K562 (cell line): ENCODE results near the gene IPCEF1.

Experiments
- ARID2 ChIP-seq: fragments of 450-650 bp; IDR thresholded peaks from 2 replicates; pipeline ENCODE4 v1.6.1; 2017; ENCODE audit warnings: antibody characterized with exemption, mild to moderate bottlenecking
- E2F1 ChIP-seq: sonication (generic); formaldehyde crosslinking; IDR thresholded peaks from 2 replicates; pipeline ENCODE4 v1.8.1; 2023; ENCODE audit warnings: mild to moderate bottlenecking, missing genetic modification reagents, moderate library complexity
- FOXO4 ChIP-seq: fragments of 450-650 bp; formaldehyde crosslinking; IDR thresholded peaks from 2 replicates; pipeline ENCODE4 v1.4.0; 2020; ENCODE audit warnings: mild to moderate bottlenecking, moderate library complexity
- POLR2A ChIP-seq: fragments of 450-650 bp; conservative IDR thresholded peaks from 2 replicates; pipeline ENCODE4 v1.6.1; 2016
- TBP ChIP-seq: optimal IDR thresholded peaks from 2 replicates; pipeline ENCODE3; 2011; ENCODE audit warnings: low read depth, low read length, improper control_type of control experiment
- UBTF ChIP-seq, 2 experiments: IDR thresholded peaks; 2 replicates each; pipeline ENCODE4 v1.6.1; 2012; ENCODE audit warnings: improper control_type of control experiment in 2 of 2, low read depth in 2 of 2, low read length in 2 of 2, borderline replicate concordance in 1 of 2
- TF ChIP-seq, protein P1 (sequence below): fragments of 450-650 bp; IDR thresholded peaks from 2 replicates; pipeline ENCODE4 v1.6.1; 2016; ENCODE audit warnings: low read depth
- TF ChIP-seq, protein P2 (sequence below): sonication (generic); formaldehyde crosslinking; IDR thresholded peaks from 2 replicates; pipeline ENCODE4 v1.8.0; 2022; ENCODE audit warnings: missing genetic modification reagents, mild to moderate bottlenecking, borderline replicate concordance
- TF ChIP-seq, protein P3 (sequence below), 3 experiments: IDR thresholded peaks in 2 of 3; conservative IDR thresholded peaks in 1 of 3; 2 replicates each; pipeline ENCODE4 v1.5.1; 2011 to 2012; ENCODE audit warnings: low read length in 3 of 3, mild to moderate bottlenecking in 3 of 3, control low read depth in 2 of 3, improper control_type of control experiment in 1 of 3, inconsistent platforms in 1 of 3, low read depth in 1 of 3, mixed read lengths in 1 of 3, moderate library complexity in 1 of 3; ENCODE audit not compliant: insufficient read depth in 2 of 3

DNA sequence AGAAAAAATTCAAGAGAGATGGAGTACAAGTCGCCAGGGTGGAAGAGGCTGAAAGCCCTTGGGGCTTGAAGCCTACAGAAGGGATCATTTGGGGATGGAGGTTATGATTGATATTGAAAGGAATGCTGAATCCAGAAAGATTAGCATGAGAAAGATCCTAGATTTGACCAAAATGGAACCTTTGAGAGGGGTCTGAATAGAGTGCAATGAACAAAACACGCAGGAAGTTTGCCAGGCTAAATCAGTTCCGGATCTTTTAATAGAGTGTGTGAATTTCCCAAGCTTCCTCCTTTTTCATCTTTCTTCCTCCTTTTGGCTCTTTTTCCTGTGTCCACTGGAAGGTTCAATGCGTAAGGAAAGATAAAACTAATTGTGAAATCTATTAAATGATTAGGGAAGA lies 15.3 kb downstream of the IPCEF1 start:
- TF ChIP-seq, protein P1, sequence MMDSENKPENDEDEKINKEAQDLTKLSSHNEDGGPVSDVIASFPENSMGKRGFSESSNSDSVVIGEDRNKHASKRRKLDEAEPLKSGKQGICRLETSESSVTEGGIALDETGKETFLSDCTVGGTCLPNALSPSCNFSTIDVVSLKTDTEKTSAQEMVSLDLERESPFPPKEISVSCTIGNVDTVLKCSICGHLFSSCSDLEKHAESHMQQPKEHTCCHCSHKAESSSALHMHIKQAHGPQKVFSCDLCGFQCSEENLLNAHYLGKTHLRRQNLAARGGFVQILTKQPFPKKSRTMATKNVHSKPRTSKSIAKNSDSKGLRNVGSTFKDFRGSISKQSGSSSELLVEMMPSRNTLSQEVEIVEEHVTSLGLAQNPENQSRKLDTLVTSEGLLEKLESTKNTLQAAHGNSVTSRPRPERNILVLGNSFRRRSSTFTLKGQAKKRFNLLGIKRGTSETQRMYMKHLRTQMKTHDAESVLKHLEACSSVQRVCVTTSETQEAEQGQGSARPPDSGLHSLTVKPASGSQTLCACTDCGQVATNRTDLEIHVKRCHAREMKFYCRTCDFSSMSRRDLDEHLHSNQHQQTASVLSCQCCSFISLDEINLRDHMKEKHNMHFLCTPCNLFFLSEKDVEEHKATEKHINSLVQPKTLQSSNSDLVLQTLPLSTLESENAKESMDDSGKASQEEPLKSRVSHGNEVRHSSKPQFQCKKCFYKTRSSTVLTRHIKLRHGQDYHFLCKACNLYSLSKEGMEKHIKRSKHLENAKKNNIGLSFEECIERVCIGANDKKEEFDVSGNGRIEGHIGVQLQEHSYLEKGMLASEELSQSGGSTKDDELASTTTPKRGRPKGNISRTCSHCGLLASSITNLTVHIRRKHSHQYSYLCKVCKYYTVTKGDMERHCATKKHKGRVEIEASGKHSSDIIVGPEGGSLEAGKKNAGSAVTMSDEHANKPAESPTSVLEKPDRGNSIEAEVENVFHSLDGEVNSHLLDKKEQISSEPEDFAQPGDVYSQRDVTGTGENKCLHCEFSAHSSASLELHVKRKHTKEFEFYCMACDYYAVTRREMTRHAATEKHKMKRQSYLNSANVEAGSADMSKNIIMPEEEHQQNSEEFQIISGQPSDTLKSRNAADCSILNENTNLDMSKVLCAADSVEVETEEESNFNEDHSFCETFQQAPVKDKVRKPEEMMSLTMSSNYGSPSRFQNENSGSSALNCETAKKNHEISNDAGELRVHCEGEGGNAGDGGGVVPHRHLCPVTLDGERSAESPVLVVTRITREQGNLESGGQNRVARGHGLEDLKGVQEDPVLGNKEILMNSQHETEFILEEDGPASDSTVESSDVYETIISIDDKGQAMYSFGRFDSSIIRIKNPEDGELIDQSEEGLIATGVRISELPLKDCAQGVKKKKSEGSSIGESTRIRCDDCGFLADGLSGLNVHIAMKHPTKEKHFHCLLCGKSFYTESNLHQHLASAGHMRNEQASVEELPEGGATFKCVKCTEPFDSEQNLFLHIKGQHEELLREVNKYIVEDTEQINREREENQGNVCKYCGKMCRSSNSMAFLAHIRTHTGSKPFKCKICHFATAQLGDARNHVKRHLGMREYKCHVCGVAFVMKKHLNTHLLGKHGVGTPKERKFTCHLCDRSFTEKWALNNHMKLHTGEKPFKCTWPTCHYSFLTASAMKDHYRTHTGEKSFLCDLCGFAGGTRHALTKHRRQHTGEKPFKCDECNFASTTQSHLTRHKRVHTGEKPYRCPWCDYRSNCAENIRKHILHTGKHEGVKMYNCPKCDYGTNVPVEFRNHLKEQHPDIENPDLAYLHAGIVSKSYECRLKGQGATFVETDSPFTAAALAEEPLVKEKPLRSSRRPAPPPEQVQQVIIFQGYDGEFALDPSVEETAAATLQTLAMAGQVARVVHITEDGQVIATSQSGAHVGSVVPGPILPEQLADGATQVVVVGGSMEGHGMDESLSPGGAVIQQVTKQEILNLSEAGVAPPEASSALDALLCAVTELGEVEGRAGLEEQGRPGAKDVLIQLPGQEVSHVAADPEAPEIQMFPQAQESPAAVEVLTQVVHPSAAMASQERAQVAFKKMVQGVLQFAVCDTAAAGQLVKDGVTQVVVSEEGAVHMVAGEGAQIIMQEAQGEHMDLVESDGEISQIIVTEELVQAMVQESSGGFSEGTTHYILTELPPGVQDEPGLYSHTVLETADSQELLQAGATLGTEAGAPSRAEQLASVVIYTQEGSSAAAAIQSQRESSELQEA: no peak
- TF ChIP-seq, protein P2, sequence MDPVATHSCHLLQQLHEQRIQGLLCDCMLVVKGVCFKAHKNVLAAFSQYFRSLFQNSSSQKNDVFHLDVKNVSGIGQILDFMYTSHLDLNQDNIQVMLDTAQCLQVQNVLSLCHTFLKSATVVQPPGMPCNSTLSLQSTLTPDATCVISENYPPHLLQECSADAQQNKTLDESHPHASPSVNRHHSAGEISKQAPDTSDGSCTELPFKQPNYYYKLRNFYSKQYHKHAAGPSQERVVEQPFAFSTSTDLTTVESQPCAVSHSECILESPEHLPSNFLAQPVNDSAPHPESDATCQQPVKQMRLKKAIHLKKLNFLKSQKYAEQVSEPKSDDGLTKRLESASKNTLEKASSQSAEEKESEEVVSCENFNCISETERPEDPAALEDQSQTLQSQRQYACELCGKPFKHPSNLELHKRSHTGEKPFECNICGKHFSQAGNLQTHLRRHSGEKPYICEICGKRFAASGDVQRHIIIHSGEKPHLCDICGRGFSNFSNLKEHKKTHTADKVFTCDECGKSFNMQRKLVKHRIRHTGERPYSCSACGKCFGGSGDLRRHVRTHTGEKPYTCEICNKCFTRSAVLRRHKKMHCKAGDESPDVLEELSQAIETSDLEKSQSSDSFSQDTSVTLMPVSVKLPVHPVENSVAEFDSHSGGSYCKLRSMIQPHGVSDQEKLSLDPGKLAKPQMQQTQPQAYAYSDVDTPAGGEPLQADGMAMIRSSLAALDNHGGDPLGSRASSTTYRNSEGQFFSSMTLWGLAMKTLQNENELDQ (CRISPR knock-in tag): no peak
- TF ChIP-seq UBTF (IDR thresholded peaks at IDR 0.05; ENCODE audit: borderline replicate concordance in 1 of 2, low read depth in 2 of 2, low read length in 2 of 2): no peak
- TF ChIP-seq FOXO4 (CRISPR knock-in tag): no peak
- no peak for TF ChIP-seq E2F1 (CRISPR knock-in tag)
- TF ChIP-seq TBP: no peak
- TF ChIP-seq, protein P3, sequence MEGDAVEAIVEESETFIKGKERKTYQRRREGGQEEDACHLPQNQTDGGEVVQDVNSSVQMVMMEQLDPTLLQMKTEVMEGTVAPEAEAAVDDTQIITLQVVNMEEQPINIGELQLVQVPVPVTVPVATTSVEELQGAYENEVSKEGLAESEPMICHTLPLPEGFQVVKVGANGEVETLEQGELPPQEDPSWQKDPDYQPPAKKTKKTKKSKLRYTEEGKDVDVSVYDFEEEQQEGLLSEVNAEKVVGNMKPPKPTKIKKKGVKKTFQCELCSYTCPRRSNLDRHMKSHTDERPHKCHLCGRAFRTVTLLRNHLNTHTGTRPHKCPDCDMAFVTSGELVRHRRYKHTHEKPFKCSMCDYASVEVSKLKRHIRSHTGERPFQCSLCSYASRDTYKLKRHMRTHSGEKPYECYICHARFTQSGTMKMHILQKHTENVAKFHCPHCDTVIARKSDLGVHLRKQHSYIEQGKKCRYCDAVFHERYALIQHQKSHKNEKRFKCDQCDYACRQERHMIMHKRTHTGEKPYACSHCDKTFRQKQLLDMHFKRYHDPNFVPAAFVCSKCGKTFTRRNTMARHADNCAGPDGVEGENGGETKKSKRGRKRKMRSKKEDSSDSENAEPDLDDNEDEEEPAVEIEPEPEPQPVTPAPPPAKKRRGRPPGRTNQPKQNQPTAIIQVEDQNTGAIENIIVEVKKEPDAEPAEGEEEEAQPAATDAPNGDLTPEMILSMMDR (IDR thresholded peaks at IDR 0.05 in 2 of 3, conservative IDR thresholded peaks at IDR 0.05 in 1 of 3; ENCODE audit: insufficient read depth in 2 of 3, low read depth in 1 of 3, low read length in 3 of 3): no peak
- no peak for TF ChIP-seq ARID2
- no peak for TF ChIP-seq POLR2A
